Measurements from ENCODE around the gene C6orf132. TPM values are rescaled to one million over a fixed set of nuclear protein-coding genes. Genes with fewer than 3 reads are reported as not detected.

The C6orf132 gene
- total RNA-seq, 1 donor from 2014 or later: 5.3 TPM

GRCh38 chr6:42093582-42094329, 48.7 kb downstream of the C6orf132 start:
- Histone ChIP-seq H3K36me3 (ENCODE audit: insufficient read depth, low read length) (no peaks in the 10 kb centered on the region), H2AFZ (ENCODE audit: low read depth, low read length) (no peak overlapping the region), H3K4me1 (ENCODE audit: insufficient read depth, low read length) (no peaks in the 10 kb centered on the region), H3K27me3 (ENCODE audit: insufficient read depth, low read length) (no peaks in the 10 kb centered on the region), H4K20me1 (ENCODE audit: insufficient read depth, low read length) (no peaks in the 10 kb centered on the region), H3K4me3 (ENCODE audit: insufficient read depth, low read depth, low read length) (no peak overlapping the region), H3K9me3 (ENCODE audit: insufficient read depth, low read depth, low read length) (no peaks in the 10 kb centered on the region), H3K79me2 (ENCODE audit: insufficient read depth, low read length) (no peaks in the 10 kb centered on the region), H3K27ac (ENCODE audit: low read depth, low read length) (no peak overlapping the region), H3K4me2 (ENCODE audit: low read length) (no peak overlapping the region), H3K9ac (ENCODE audit: low read length) (no peak overlapping the region)
- H3K4me3 Mint-ChIP-seq (ENCODE audit: unreplicated experiment): no peak overlapping the region
- no peaks in the 10 kb centered on the region for H3K4me1 Mint-ChIP-seq (ENCODE audit: low read depth, unreplicated experiment)
- TF ChIP-seq CTCF (IDR thresholded peaks at IDR 0.05; ENCODE audit: insufficient read depth, low read depth, low read length): no peak
- TF ChIP-seq EZH2 (IDR thresholded peaks at IDR 0.05; ENCODE audit: insufficient read depth, low read length): no peak
- H3K36me3 Mint-ChIP-seq (ENCODE audit: low read depth, unreplicated experiment): no peaks in the 10 kb centered on the region
- H3K27me3 Mint-ChIP-seq (ENCODE audit: low read depth, unreplicated experiment): peaks cover 25% of the 10 kb centered on the region
- FAIRE-seq (no peak), DNase-seq (ENCODE audit: low read depth) (no peak)
- no peak overlapping the region for H3K27ac Mint-ChIP-seq (ENCODE audit: unreplicated experiment)
- H3K9me3 Mint-ChIP-seq (ENCODE audit: unreplicated experiment): no peaks in the 10 kb centered on the region

GRCh38 chr6:42091718-42092023, 50.7 kb downstream of the C6orf132 start:
- no peak overlapping the region for H3K27ac Mint-ChIP-seq (ENCODE audit: unreplicated experiment)
- no peaks in the 10 kb centered on the region for H3K9me3 Mint-ChIP-seq (ENCODE audit: unreplicated experiment)
- peaks cover 25% of the 10 kb centered on the region for H3K27me3 Mint-ChIP-seq (ENCODE audit: low read depth, unreplicated experiment)
- H3K36me3 Mint-ChIP-seq (ENCODE audit: low read depth, unreplicated experiment): no peaks in the 10 kb centered on the region
- Histone ChIP-seq H3K4me3 (ENCODE audit: insufficient read depth, low read depth, low read length) (no peak overlapping the region), H3K9me3 (ENCODE audit: insufficient read depth, low read depth, low read length) (no peaks in the 10 kb centered on the region), H3K79me2 (ENCODE audit: insufficient read depth, low read length) (no peaks in the 10 kb centered on the region), H3K4me1 (ENCODE audit: insufficient read depth, low read length) (peaks cover 5% of the 10 kb centered on the region), H3K4me2 (ENCODE audit: low read length) (no peak overlapping the region), H3K36me3 (ENCODE audit: insufficient read depth, low read length) (no peaks in the 10 kb centered on the region), H3K9ac (ENCODE audit: low read length) (no peak overlapping the region), H3K27me3 (ENCODE audit: insufficient read depth, low read length) (no peaks in the 10 kb centered on the region), H4K20me1 (ENCODE audit: insufficient read depth, low read length) (no peaks in the 10 kb centered on the region), H2AFZ (ENCODE audit: low read depth, low read length) (no peak overlapping the region), H3K27ac (ENCODE audit: low read depth, low read length) (no peak overlapping the region)
- FAIRE-seq: no peak
- no peak for TF ChIP-seq CTCF (IDR thresholded peaks at IDR 0.05; ENCODE audit: insufficient read depth, low read depth, low read length)
- no peak for TF ChIP-seq EZH2 (IDR thresholded peaks at IDR 0.05; ENCODE audit: insufficient read depth, low read length)
- H3K4me3 Mint-ChIP-seq (ENCODE audit: unreplicated experiment): peak overlapping the region; percentile 3
- no peak for DNase-seq (ENCODE audit: low read depth)
- H3K4me1 Mint-ChIP-seq (ENCODE audit: low read depth, unreplicated experiment): peaks cover 3% of the 10 kb centered on the region

Measured in astrocyte (in vitro differentiated cells and primary cell).